OCI-LY1 (cell line): ENCODE results near the gene PTPN6.
A peak's percentile ranks its signal among the peaks of the same experiment; 100 is the strongest.

Experiments
- H2AFZ ChIP-seq: fragments of 200-600 bp; sonication (generic), shearing (Covaris generic); 2 replicates; pipeline ENCODE4 v1.6.0; 2014; ENCODE audit warnings: antibody characterized with exemption, mild to moderate bottlenecking, low read length
- H3F3A ChIP-seq: fragments of 200-600 bp; sonication (generic), shearing (Covaris generic); 2 replicates; pipeline ENCODE4 v1.6.0; 2014; ENCODE audit warnings: mild to moderate bottlenecking, antibody characterized with exemption, low read length, moderate library complexity; ENCODE audit not compliant: insufficient read depth
- H3K27ac ChIP-seq: fragments of 200-600 bp; sonication (generic); 2 replicates; pipeline ENCODE4 v1.5.1; 2014; ENCODE audit warnings: low read length, mixed run types, mild to moderate bottlenecking, low read depth; ENCODE audit not compliant: poor library complexity, severe bottlenecking
- H3K27me3 ChIP-seq: fragments of 200-600 bp; sonication (generic); 2 replicates; pipeline ENCODE4 v1.6.0; 2014; ENCODE audit warnings: antibody characterized with exemption, mild to moderate bottlenecking, low read length, moderate library complexity; ENCODE audit not compliant: insufficient read depth
- H3K36me3 ChIP-seq: fragments of 200-600 bp; sonication (generic); 2 replicates; pipeline ENCODE4 v1.6.1; 2014; ENCODE audit warnings: mild to moderate bottlenecking, antibody characterized with exemption, low read length, moderate library complexity, mixed read lengths; ENCODE audit not compliant: insufficient read depth
- H3K4me1 ChIP-seq: fragments of 200-600 bp; sonication (generic); 2 replicates; pipeline ENCODE4 v1.5.1; 2014; ENCODE audit warnings: mild to moderate bottlenecking, low read length, moderate library complexity; ENCODE audit not compliant: insufficient read depth, severe bottlenecking
- H3K4me2 ChIP-seq: fragments of 200-600 bp; sonication (generic), shearing (Covaris generic); 2 replicates; pipeline ENCODE4 v1.6.1; 2014; ENCODE audit warnings: low read length
- H3K4me3 ChIP-seq: fragments of 200-600 bp; sonication (generic); 2 replicates; pipeline ENCODE4 v1.5.1; 2014; ENCODE audit warnings: low read length, low read depth, mild to moderate bottlenecking, mixed read lengths; ENCODE audit not compliant: poor library complexity, severe bottlenecking
- H3K79me2 ChIP-seq: fragments of 200-600 bp; shearing (Covaris generic); 2 replicates; pipeline ENCODE4 v1.6.1; 2016; ENCODE audit warnings: mixed run types, low read length, mixed read lengths; ENCODE audit not compliant: insufficient read depth
- H3K9ac ChIP-seq: fragments of 200-600 bp; sonication (generic), shearing (Covaris generic); 2 replicates; pipeline ENCODE4 v1.6.1; 2014; ENCODE audit warnings: mild to moderate bottlenecking, low read length, mixed read lengths
- H3K9me2 ChIP-seq: fragments of 200-600 bp; sonication (generic), shearing (Covaris generic); 2 replicates; pipeline ENCODE4 v1.6.1; 2014; ENCODE audit warnings: low read depth, mild to moderate bottlenecking, low read length, mixed read lengths
- H3K9me3 ChIP-seq: fragments of 200-600 bp; shearing (Covaris generic); 2 replicates; pipeline ENCODE4 v1.6.1; 2014; ENCODE audit warnings: low read length, mixed read lengths
- H4K20me1 ChIP-seq: fragments of 200-600 bp; sonication (generic), shearing (Covaris generic); 2 replicates; pipeline ENCODE4 v1.6.0; 2016; ENCODE audit warnings: mild to moderate bottlenecking, low read length; ENCODE audit not compliant: insufficient read depth
- CTCF ChIP-seq: fragments of 200-600 bp; sonication (generic), shearing (Covaris generic); IDR thresholded peaks from 2 replicates; pipeline ENCODE4 v1.5.1; 2017; ENCODE audit warnings: mild to moderate bottlenecking, antibody characterized with exemption, low read length, moderate library complexity, mixed read lengths
- EZH2 ChIP-seq: fragments of 200-600 bp; sonication (generic), shearing (Covaris generic); IDR thresholded peaks from 2 replicates; pipeline ENCODE4 v1.8.0; 2017; ENCODE audit warnings: borderline replicate concordance, mixed run types, mild to moderate bottlenecking, antibody characterized with exemption, low read length, moderate library complexity, mixed read lengths

PTPN6 gene

GRCh38 chr12:6925239-6925539 is 26.0 kb upstream of the PTPN6 start:
- no peak overlapping the region for H3K27ac ChIP-seq
- H3K27me3 ChIP-seq = peaks cover 15% of the 10 kb centered on the region; the same call in 1 of the 2 replicates
- H3K4me3 ChIP-seq = no peak overlapping the region
- peaks cover 15% of the 10 kb centered on the region for H3K4me1 ChIP-seq
- H3K79me2 ChIP-seq = no peaks in the 10 kb centered on the region
- H3K9ac ChIP-seq = no peak overlapping the region
- TF ChIP-seq CTCF (no peak), EZH2 (no peak)
- no peak overlapping the region for H3K4me2 ChIP-seq
- H3K9me3 ChIP-seq = no peaks in the 10 kb centered on the region
- H4K20me1 ChIP-seq = no peaks in the 10 kb centered on the region
- H3K36me3 ChIP-seq = no peaks in the 10 kb centered on the region
- H3K9me2 ChIP-seq = no peaks in the 10 kb centered on the region
- H3F3A ChIP-seq = no peaks in the 10 kb centered on the region
- no peak overlapping the region for H2AFZ ChIP-seq

DNA sequence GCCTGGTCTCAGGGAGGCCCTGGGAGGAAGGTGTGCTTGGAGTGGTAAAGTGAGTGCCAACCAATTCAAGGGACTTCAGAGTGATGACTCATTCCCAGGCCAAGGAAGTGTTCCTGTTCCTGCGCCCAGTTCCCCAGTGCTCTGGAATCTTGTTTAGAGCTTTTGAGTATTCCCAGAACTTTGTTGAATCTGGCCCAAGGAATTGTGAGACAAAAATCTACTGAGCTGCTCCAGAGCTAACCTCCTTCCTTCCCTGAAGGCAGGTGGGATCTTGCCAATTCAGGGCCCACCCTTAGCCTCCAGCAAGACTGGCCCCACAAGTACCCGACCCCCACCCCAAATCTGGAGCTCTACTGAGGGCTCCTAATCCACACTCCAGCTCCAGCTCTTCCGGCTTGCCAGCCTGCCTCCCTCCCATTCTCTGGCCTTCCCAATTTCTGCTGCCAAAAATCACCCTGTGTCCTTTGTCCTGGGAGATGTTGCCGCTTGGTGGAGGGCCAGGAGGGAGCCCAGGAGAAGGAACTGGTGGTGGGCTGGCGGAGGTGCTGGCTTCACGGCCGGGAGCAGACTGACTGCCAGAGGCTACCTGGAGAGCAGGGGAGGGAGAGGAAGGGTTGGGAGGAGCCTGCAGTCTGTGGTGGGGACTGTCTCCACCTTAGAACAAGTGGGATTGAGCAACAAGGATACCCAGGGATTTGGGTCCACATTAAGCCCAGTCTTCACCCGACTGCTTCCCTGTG is 25.4 kb upstream of the PTPN6 start:
- Histone ChIP-seq H4K20me1 (no peaks in the 10 kb centered on the region), H3K4me1 (peaks cover 15% of the 10 kb centered on the region), H2AFZ (no peak overlapping the region), H3K36me3 (no peaks in the 10 kb centered on the region), H3F3A (no peaks in the 10 kb centered on the region), H3K4me2 (no peak overlapping the region), H3K9me2 (no peaks in the 10 kb centered on the region), H3K27me3 (peaks cover 15% of the 10 kb centered on the region; the same call in 1 of the 2 replicates), H3K79me2 (no peaks in the 10 kb centered on the region), H3K4me3 (no peak overlapping the region), H3K9me3 (no peaks in the 10 kb centered on the region), H3K9ac (no peak overlapping the region), H3K27ac (no peak overlapping the region)
- no peak for TF ChIP-seq CTCF
- no peak for TF ChIP-seq EZH2

DNA sequence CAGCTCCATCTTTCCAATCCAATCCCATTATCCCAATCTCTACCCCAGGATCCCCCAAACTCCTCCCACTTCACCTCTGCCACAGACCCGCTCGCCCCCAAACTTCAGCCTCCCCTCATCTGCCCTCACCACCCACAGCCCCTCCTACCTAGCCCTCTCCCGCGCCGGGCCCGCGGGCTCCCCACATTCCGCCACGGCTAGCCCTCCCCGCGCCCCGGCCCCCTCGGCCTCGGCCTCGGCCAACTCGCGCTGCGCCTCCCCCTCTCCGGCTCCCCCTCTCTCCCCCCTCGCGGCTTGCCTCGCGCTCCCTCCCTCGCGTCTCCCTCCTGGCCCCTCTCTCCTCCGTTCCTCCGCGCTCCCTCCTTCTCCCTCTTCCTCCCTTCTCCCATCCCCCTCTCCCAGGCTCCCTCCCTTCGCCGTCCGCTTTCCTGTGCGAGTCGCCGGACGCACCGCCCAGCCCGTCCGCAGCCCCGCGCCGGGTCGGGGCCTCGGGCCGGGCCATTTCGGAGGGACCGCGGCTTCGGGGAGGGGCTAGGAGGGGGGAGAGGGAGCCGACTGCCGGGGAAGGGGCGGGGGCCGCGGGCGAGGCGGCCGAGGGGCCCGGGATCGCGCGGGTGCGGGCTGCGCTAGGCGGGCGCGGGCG is 23.7 kb upstream of the PTPN6 start, which contains the start of gene ATN1:
TSS of gene ATN1 (plus strand) at position 581 of the 643 bp plus-strand sequence. CDS start 6,043 bp downstream, outside the sequence.
- no peak for TF ChIP-seq EZH2
- peaks cover 9% of the 10 kb centered on the region for H3K4me1 ChIP-seq
- peak within 1 kb of the TSS; percentile 32; the same call in 1 of the 2 replicates for H3K9ac ChIP-seq
- no peak within 1 kb of the TSS for H3K27ac ChIP-seq
- no peaks in the 10 kb centered on the region for H3F3A ChIP-seq
- H3K36me3 ChIP-seq = no peaks in the 10 kb centered on the region
- H3K9me3 ChIP-seq = no peaks in the 10 kb centered on the region
- no peak within 1 kb of the TSS for H2AFZ ChIP-seq
- no peaks in the 10 kb centered on the region for H3K9me2 ChIP-seq
- H4K20me1 ChIP-seq = no peaks in the 10 kb centered on the region
- H3K27me3 ChIP-seq = peaks cover 15% of the 10 kb centered on the region; the same call in 1 of the 2 replicates
- H3K4me2 ChIP-seq = peak within 1 kb of the TSS; percentile 75
- no peaks in the 10 kb centered on the region for H3K79me2 ChIP-seq
- peak within 1 kb of the TSS; percentile 56 for H3K4me3 ChIP-seq
